ENCODE measurements around the gene CTCF.
A peak's percentile ranks its signal among the peaks of the same experiment; 100 is the strongest.

CTCF gene

GRCh38 chr16:67666559-67667452, 104.5 kb downstream of the CTCF start, which contains the start of the genes C16orf86 and ENKD1:
Gene C16orf86 (plus strand): TSS chr16:67666814. CDS start chr16:67666971, 157 bp downstream.
Gene ENKD1 (minus strand): TSS chr16:67666750. CDS start chr16:67666442, 308 bp downstream.
- DNase-seq: peak; percentile 80

- DNase-seq: no peak
These were observed 105.1 kb downstream of the CTCF start for GRCh38 chr16:67667453-67667816.

GRCh38 chr16:67667817-67668494, 105.6 kb downstream of the CTCF start:
- peak; percentile 84 for DNase-seq

- peak; percentile 45 for DNase-seq
These were observed 106.3 kb downstream of the CTCF start for GRCh38 chr16:67668495-67669157.

GRCh38 chr16:67669499-67670101, 107.3 kb downstream of the CTCF start:
- DNase-seq: no peak

- DNase-seq: no peak
These were observed 110.0 kb downstream of the CTCF start for GRCh38 chr16:67672306-67672705.

- DNase-seq: peak; percentile 56
These were observed 110.7 kb downstream of the CTCF start for GRCh38 chr16:67672739-67673662.

- no peak for DNase-seq
These were observed 111.6 kb downstream of the CTCF start for GRCh38 chr16:67673712-67674580.

GRCh38 chr16:67674851-67675578, 112.7 kb downstream of the CTCF start:
- DNase-seq: no peak

GRCh38 chr16:67675579-67675935, 113.2 kb downstream of the CTCF start:
- no peak for DNase-seq

GRCh38 chr16:67675999-67676398, 113.7 kb downstream of the CTCF start:
- DNase-seq: no peak

- no peak for DNase-seq
These were observed 114.2 kb downstream of the CTCF start for GRCh38 chr16:67676516-67676915.

- DNase-seq: no peak
These were observed 114.6 kb downstream of the CTCF start for GRCh38 chr16:67676939-67677338.

- DNase-seq: no peak
These were observed 115.4 kb downstream of the CTCF start for GRCh38 chr16:67677712-67678111.

- DNase-seq: no peak
These were observed 116.2 kb downstream of the CTCF start for GRCh38 chr16:67678354-67679023.

GRCh38 chr16:67679935-67680897, 117.9 kb downstream of the CTCF start:
- no peak for DNase-seq

- DNase-seq: no peak
These were observed 121.4 kb downstream of the CTCF start for GRCh38 chr16:67683767-67684166.

- no peak for DNase-seq
These were observed 123.2 kb downstream of the CTCF start for GRCh38 chr16:67685388-67686112.
